Spleen (tissue), 7 donors: ENCODE data around the gene KIF1A.

ENCODE experiments used
- CTCF ChIP-seq, 11 experiments: fragments of 200-600 bp in 7 of 11; fragments of 450-650 bp in 4 of 11; sonication (generic) in 4 of 11; IDR thresholded peaks in 8 of 11; conservative IDR thresholded peaks in 3 of 11; 1 replicate in 7 of 11; 2 replicates in 4 of 11; pipeline versions ENCODE4 v1.4.0 to v1.8.0; 2016 to 2021; ENCODE audit warnings: antibody characterized with exemption in 11 of 11, inconsistent platforms in 4 of 11, mild to moderate bottlenecking in 1 of 11
- POLR2A ChIP-seq, 3 donors: fragments of 450-650 bp; IDR thresholded peaks; one replicate each; pipeline ENCODE4 v1.5.1; 2017; ENCODE audit warnings: antibody characterized with exemption in 3 of 3, mild to moderate bottlenecking in 1 of 3
- POLR2AphosphoS5 ChIP-seq, 3 donors: sonication (generic); formaldehyde crosslinking; IDR thresholded peaks; one replicate each; pipeline ENCODE4 v1.5.1; 2017; ENCODE audit warnings: antibody characterized with exemption in 3 of 3
- donor health status: DM: no; HTN: no; CAD: no; lungs with moderate emphysema.
- donor health status: DM: no; HTN: no; CAD: no.
- donor health status: DM: no; HTN: no; CAD: no.

- TF ChIP-seq CTCF (IDR thresholded peaks at IDR 0.05 in 8 of 11, conservative IDR thresholded peaks at IDR 0.05 in 3 of 11) (no peak), POLR2AphosphoS5 (IDR thresholded peaks at IDR 0.05) (no peak), POLR2A (IDR thresholded peaks at IDR 0.05) (no peak)
Measured at GRCh38 chr2:240722376-240722775, 97.6 kb downstream of the KIF1A start.
